Fibroblast of lung (primary cell): ENCODE measurements around the gene ARMH4. TPM values are rescaled to one million over a fixed set of nuclear protein-coding genes. Genes with fewer than 3 reads are reported as not detected.

Experiments
- DNase-seq, 2 donors: peaks; one replicate each; pipeline versions ENCODE4 v3.0.0 to v3.0.0-alpha.2; 2010; ENCODE audit warnings: low read depth in 2 of 2
- H2AFZ ChIP-seq: 2 replicates; pipeline ENCODE4 v1.5.1; 2012; ENCODE audit warnings: low read length, control low read depth, inconsistent platforms
- H3K27ac ChIP-seq: 2 replicates; pipeline ENCODE4 v1.5.1; 2011; ENCODE audit warnings: low read length, control low read depth; ENCODE audit not compliant: insufficient read depth
- H3K27me3 ChIP-seq: 2 replicates; pipeline ENCODE4 v1.5.1; 2011; ENCODE audit warnings: mild to moderate bottlenecking, low read length; ENCODE audit not compliant: control insufficient read depth, insufficient read depth
- H3K36me3 ChIP-seq: 2 replicates; pipeline ENCODE4 v1.5.1; 2011; ENCODE audit warnings: low read length; ENCODE audit not compliant: control insufficient read depth, insufficient read depth
- H3K4me1 ChIP-seq: 2 replicates; pipeline ENCODE4 v1.5.1; 2011; ENCODE audit warnings: low read length; ENCODE audit not compliant: control insufficient read depth, insufficient read depth; ENCODE audit errors: extremely low read depth
- H3K4me2 ChIP-seq: 2 replicates; pipeline ENCODE4 v1.5.1; 2011; ENCODE audit warnings: low read length, control low read depth; ENCODE audit not compliant: insufficient read depth; ENCODE audit errors: extremely low read depth
- H3K4me3 ChIP-seq, 4 experiments: fragments of 200-600 bp in 1 of 4; sonication (generic) in 1 of 4; replicated peaks in 1 of 4; 2 replicates each; pipeline ENCODE4 v1.5.1; 2011 to 2016; ENCODE audit warnings: low read length in 4 of 4, low read depth in 3 of 4, mild to moderate bottlenecking in 3 of 4, control low read depth in 2 of 4, inconsistent platforms in 1 of 4, mixed read lengths in 1 of 4; ENCODE audit not compliant: insufficient read depth in 1 of 4; ENCODE audit errors: control extremely low read depth in 1 of 4
- H3K79me2 ChIP-seq: 2 replicates; pipeline ENCODE4 v1.5.1; 2012; ENCODE audit warnings: mild to moderate bottlenecking, low read length, inconsistent platforms; ENCODE audit not compliant: control insufficient read depth, insufficient read depth
- H3K9ac ChIP-seq: 2 replicates; pipeline ENCODE4 v1.5.1; 2011; ENCODE audit warnings: mild to moderate bottlenecking, low read length, control low read depth; ENCODE audit not compliant: insufficient read depth
- H3K9me3 ChIP-seq: 2 replicates; pipeline ENCODE4 v1.5.1; 2012; ENCODE audit warnings: low read depth, low read length; ENCODE audit not compliant: control insufficient read depth, insufficient read depth
- H4K20me1 ChIP-seq: 2 replicates; pipeline ENCODE4 v1.5.1; 2011; ENCODE audit warnings: low read length; ENCODE audit not compliant: control insufficient read depth, insufficient read depth; ENCODE audit errors: extremely low read depth
- CTCF ChIP-seq, 2 donors: IDR thresholded peaks in 1 of 2; conservative IDR thresholded peaks in 1 of 2; 1 replicate in 1 of 2; 2 replicates in 1 of 2; pipeline ENCODE4 v1.5.1; 2011 to 2012; ENCODE audit warnings: low read length in 2 of 2, control low read depth in 1 of 2, inconsistent platforms in 1 of 2, low read depth in 1 of 2, mild to moderate bottlenecking in 1 of 2
- EZH2 ChIP-seq: IDR thresholded peaks from 2 replicates; pipeline ENCODE4 v1.5.1; 2012; ENCODE audit warnings: low read length, control low read depth, mild to moderate bottlenecking; ENCODE audit errors: missing control alignments
- polyA plus RNA-seq, 2 donors: library from polyadenylated mRNA; depleted of rRNA in 1 of 2; stranded (reverse) in 1 of 2; unstranded in 1 of 2; fragments of >200 nt; gene quantifications; 2 replicates each; pipeline ENCODE4 v1.2.1, GENCODE V29; 2011 to 2012; ENCODE audit warnings: missing spikeins in 1 of 2
- total RNA-seq: library from RNA; depleted of rRNA; stranded (reverse); fragments of >200 nt; gene quantifications from 2 replicates; pipeline ENCODE4 v1.2.1, GENCODE V29; 2014

ARMH4 gene
- total and polyA plus RNA-seq, 2 donors (not counting 1 experiment from before 2014, with no cell fraction given) = 6.3 to 6.8 TPM

DNA sequence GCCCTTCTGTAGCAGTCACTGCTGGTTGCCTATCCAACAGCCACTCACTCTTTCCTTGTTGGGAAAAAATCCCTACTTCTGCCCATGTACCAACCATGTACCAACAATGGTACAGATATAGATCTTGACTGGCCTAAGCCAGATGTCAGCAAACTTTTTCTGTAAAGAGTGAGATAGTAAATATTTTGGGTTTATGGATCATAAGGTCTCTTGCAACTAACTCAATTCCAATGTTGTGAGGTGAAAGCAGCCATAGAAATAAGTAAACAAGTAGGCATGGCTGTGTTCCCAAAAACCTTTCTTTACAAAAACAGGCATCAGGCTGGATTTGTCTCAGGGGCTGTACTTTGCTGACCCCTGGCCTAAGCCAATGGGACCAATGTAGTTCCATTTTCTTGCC, 73.5 kb downstream of the ARMH4 start:
- peak in 1 of 2 donors; percentile 55 for DNase-seq
- Histone ChIP-seq H3K27ac (peak overlapping the region; percentile 69), H3K4me3 (no peak overlapping the region), H3K79me2 (no peaks in the 10 kb centered on the region), H3K9me3 (no peaks in the 10 kb centered on the region), H3K36me3 (no peaks in the 10 kb centered on the region), H2AFZ (no peak overlapping the region), H3K4me1 (peaks cover 22% of the 10 kb centered on the region), H4K20me1 (no peaks in the 10 kb centered on the region), H3K27me3 (no peaks in the 10 kb centered on the region), H3K9ac (no peak overlapping the region), H3K4me2 (peak overlapping the region; percentile 58)
- TF ChIP-seq EZH2 = no peak
- TF ChIP-seq CTCF (conservative IDR thresholded peaks at IDR 0.05 in 1 of 2, IDR thresholded peaks at IDR 0.05 in 1 of 2; ENCODE audit: low read depth in 1 of 2, low read length in 2 of 2) = no peak

DNA sequence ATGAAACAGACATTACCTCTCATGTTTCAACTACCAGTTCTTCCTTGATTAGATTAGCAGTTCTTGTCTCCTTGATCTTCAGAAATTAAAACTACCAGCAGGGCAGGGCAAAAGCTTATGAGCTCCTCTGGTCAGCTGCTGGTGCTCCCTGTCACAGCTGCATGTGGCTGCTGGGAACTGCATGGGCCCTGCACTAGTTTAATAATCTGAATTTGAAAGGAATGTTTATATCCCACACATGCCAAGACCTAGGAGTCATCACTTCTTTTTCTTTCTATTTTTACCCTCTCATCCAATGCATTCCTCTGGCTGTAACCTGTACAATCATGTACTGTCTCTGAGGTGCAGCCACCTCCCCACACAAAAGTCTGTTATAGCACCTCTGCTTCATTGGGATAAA, 73.9 kb downstream of the ARMH4 start:
- Histone ChIP-seq H3K27ac (peak overlapping the region; percentile 69), H3K4me3 (no peak overlapping the region), H3K79me2 (no peaks in the 10 kb centered on the region), H3K4me1 (peaks cover 22% of the 10 kb centered on the region), H3K36me3 (no peaks in the 10 kb centered on the region), H3K9me3 (no peaks in the 10 kb centered on the region), H3K4me2 (peak overlapping the region; percentile 82), H4K20me1 (no peaks in the 10 kb centered on the region), H3K27me3 (no peaks in the 10 kb centered on the region), H2AFZ (no peak overlapping the region), H3K9ac (no peak overlapping the region)
- peak; percentile 58 to 92 for DNase-seq
- TF ChIP-seq EZH2 (no peak), CTCF (conservative IDR thresholded peaks at IDR 0.05 in 1 of 2, IDR thresholded peaks at IDR 0.05 in 1 of 2; ENCODE audit: low read depth in 1 of 2, low read length in 2 of 2) (no peak)

DNA sequence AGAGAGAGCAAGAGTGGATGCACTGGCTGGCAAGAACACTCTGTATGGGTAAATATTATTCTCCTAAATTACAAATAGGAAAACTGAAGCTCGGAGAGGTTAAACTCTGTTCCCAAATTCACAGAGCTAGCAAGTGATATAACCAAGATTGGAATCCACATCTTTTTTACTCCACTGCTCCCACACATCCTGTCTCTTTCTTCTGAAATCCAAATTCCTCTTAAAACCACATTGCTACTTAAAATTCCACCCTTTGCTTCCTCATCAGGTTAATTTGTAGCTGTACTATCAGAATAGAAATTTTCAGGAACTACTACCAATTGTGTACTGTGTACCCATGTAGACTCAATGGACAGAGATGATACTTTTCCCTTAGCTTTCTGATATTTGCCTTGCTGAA, 74.4 kb downstream of the ARMH4 start:
- Histone ChIP-seq H3K27me3 (no peaks in the 10 kb centered on the region), H2AFZ (no peak overlapping the region), H3K9ac (no peak overlapping the region), H3K4me3 (no peak overlapping the region), H4K20me1 (no peaks in the 10 kb centered on the region), H3K4me2 (peak overlapping the region; percentile 82), H3K36me3 (no peaks in the 10 kb centered on the region), H3K9me3 (no peaks in the 10 kb centered on the region), H3K4me1 (peaks cover 22% of the 10 kb centered on the region), H3K79me2 (no peaks in the 10 kb centered on the region), H3K27ac (peak overlapping the region; percentile 69)
- peak; percentile 12 to 89 for DNase-seq
- no peak for TF ChIP-seq EZH2
- TF ChIP-seq CTCF (conservative IDR thresholded peaks at IDR 0.05 in 1 of 2, IDR thresholded peaks at IDR 0.05 in 1 of 2; ENCODE audit: low read depth in 1 of 2, low read length in 2 of 2) = no peak
